T-helper 2 cell treated with Interferon-gamma antibody and Interleukin-4, amounts not matched to agents 5 μg/mL and 100 μg/mL, for 36 hours (primary cell): ENCODE measurements around the gene MEDAG.

Source experiments
- DNase-seq: peaks from one replicate; pipeline ENCODE4 v3.0.0; 2021; ENCODE audit warnings: low spot score
- H3K27ac Mint-ChIP-seq: one replicate; pipeline ENCODE4 v1.8.0; 2021; ENCODE audit warnings: mild to moderate bottlenecking, mixed read lengths
- H3K27me3 Mint-ChIP-seq: one replicate; pipeline ENCODE4 v1.8.0; 2021; ENCODE audit warnings: low read depth, mixed read lengths
- H3K36me3 Mint-ChIP-seq: one replicate; pipeline ENCODE4 v1.8.0; 2021; ENCODE audit warnings: low read depth, mixed read lengths
- H3K4me1 Mint-ChIP-seq: one replicate; pipeline ENCODE4 v1.8.0; 2021; ENCODE audit warnings: low read depth, mixed read lengths
- H3K4me3 Mint-ChIP-seq: one replicate; pipeline ENCODE4 v1.8.0; 2022; ENCODE audit warnings: mild to moderate bottlenecking, moderate library complexity, mixed read lengths
- H3K9me3 Mint-ChIP-seq: one replicate; pipeline ENCODE4 v1.8.0; 2021; ENCODE audit warnings: mixed read lengths

The MEDAG gene

DNA sequence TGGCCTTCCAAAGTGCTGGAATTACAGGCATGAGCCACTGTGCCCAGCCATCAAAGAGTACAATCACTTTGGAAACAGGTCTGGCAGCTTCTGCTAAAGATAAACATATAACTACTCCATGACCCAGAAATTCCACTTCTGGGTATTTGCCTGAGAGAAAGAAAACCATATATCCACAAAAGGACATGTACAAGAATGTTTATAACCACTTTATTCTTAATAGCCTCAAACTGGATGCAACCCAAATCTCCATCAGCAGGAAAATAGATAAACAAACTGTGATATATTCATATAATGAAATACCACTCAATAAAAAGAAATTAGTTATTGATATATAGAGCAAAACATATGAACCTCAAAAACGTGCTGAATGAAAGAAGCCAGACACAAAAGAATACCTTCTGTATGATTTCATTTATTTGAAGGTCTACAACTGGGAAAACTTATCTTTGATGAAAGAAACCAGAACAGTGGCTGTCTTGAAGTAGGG lies 66.9 kb downstream of the MEDAG start:
- Mint-ChIP-seq H3K9me3 (no peaks in the 10 kb centered on the region), H3K27ac (no peak overlapping the region), H3K36me3 (no peaks in the 10 kb centered on the region), H3K4me3 (no peak overlapping the region), H3K4me1 (no peaks in the 10 kb centered on the region), H3K27me3 (peaks cover 47% of the 10 kb centered on the region)
- no peak for DNase-seq

DNA sequence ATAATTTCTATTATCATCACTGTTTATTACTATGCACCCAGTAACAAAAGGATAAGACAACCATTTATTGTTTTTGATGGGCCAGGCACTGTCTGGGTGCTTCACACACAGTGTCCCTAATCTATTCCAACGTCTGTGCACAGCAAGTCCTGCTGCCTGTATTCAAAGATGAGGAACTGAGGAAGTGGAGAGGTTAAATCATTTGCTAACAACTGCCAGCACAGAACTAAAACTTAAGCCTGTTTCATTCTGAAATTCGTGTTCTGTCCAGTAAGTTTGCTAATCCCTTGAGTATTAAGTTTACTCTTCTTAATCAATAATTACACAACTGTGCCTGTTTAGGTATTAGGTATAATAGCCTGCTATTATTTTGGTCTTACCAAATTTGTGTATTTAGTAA lies 68.3 kb downstream of the MEDAG start:
- H3K27me3 Mint-ChIP-seq: peaks cover 42% of the 10 kb centered on the region

More for the DNA sequence above, 68.3 kb downstream of the MEDAG start:
- Mint-ChIP-seq H3K27ac (no peak overlapping the region), H3K36me3 (no peaks in the 10 kb centered on the region), H3K4me1 (no peaks in the 10 kb centered on the region), H3K4me3 (no peak overlapping the region), H3K9me3 (no peaks in the 10 kb centered on the region)
- DNase-seq: no peak
